PFSK-1 (cell line): ENCODE data around the gene OXLD1.

Experiments
- FOXP2 ChIP-seq: optimal IDR thresholded peaks from 2 replicates; pipeline ENCODE3; 2011; ENCODE audit warnings: borderline replicate concordance, control low read depth, inconsistent platforms; ENCODE audit not compliant: insufficient read depth; ENCODE audit errors: extremely low read length, extremely low read depth
- POLR2AphosphoS5 ChIP-seq: IDR thresholded peaks from 2 replicates; pipeline ENCODE4 v1.6.1; 2012; ENCODE audit warnings: low read depth, mild to moderate bottlenecking, control low read depth, low read length, moderate library complexity
- SIN3A ChIP-seq: IDR thresholded peaks from 2 replicates; pipeline ENCODE4 v1.6.1; 2012; ENCODE audit warnings: mild to moderate bottlenecking, low read length, moderate library complexity, borderline replicate concordance; ENCODE audit not compliant: insufficient read depth
- TAF1 ChIP-seq: IDR thresholded peaks from 2 replicates; pipeline ENCODE4 v1.6.1; 2012; ENCODE audit warnings: low read length, control low read depth, borderline replicate concordance; ENCODE audit not compliant: insufficient read depth
- TF ChIP-seq, protein P1 (sequence below), 2 experiments: IDR thresholded peaks; 2 replicates each; pipeline versions ENCODE4 v1.6.1 to v1.8.0; 2011 to 2012; ENCODE audit warnings: low read depth in 2 of 2, low read length in 2 of 2, control low read depth in 1 of 2, inconsistent platforms in 1 of 2, mild to moderate bottlenecking in 1 of 2, moderate library complexity in 1 of 2; ENCODE audit not compliant: insufficient read depth in 1 of 2

The OXLD1 gene

DNA sequence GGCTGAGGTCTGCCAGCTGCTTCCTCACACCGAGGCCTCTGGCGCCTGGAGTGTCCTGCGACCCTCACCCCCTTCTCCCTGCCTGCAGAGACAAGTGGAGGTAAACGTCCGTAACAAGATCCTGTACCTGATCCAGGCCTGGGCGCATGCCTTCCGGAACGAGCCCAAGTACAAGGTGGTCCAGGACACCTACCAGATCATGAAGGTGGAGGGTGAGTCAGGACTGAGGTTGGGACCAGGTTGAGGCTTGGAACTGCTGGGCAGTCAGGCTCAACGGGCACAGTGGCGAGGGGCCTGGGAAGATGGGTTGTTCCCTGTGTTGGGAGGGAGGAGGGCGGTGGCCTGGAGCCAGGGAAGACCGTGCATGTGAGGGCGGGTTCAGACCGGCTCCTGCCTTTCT, 22.2 kb upstream of the OXLD1 start:
- TF ChIP-seq, protein P1, sequence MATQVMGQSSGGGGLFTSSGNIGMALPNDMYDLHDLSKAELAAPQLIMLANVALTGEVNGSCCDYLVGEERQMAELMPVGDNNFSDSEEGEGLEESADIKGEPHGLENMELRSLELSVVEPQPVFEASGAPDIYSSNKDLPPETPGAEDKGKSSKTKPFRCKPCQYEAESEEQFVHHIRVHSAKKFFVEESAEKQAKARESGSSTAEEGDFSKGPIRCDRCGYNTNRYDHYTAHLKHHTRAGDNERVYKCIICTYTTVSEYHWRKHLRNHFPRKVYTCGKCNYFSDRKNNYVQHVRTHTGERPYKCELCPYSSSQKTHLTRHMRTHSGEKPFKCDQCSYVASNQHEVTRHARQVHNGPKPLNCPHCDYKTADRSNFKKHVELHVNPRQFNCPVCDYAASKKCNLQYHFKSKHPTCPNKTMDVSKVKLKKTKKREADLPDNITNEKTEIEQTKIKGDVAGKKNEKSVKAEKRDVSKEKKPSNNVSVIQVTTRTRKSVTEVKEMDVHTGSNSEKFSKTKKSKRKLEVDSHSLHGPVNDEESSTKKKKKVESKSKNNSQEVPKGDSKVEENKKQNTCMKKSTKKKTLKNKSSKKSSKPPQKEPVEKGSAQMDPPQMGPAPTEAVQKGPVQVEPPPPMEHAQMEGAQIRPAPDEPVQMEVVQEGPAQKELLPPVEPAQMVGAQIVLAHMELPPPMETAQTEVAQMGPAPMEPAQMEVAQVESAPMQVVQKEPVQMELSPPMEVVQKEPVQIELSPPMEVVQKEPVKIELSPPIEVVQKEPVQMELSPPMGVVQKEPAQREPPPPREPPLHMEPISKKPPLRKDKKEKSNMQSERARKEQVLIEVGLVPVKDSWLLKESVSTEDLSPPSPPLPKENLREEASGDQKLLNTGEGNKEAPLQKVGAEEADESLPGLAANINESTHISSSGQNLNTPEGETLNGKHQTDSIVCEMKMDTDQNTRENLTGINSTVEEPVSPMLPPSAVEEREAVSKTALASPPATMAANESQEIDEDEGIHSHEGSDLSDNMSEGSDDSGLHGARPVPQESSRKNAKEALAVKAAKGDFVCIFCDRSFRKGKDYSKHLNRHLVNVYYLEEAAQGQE (IDR thresholded peaks at IDR 0.05; ENCODE audit: insufficient read depth in 1 of 2, low read depth in 2 of 2, low read length in 2 of 2), result no peak
- TF ChIP-seq SIN3A (no peak), FOXP2 (no peak), POLR2AphosphoS5 (no peak), TAF1 (no peak)

DNA sequence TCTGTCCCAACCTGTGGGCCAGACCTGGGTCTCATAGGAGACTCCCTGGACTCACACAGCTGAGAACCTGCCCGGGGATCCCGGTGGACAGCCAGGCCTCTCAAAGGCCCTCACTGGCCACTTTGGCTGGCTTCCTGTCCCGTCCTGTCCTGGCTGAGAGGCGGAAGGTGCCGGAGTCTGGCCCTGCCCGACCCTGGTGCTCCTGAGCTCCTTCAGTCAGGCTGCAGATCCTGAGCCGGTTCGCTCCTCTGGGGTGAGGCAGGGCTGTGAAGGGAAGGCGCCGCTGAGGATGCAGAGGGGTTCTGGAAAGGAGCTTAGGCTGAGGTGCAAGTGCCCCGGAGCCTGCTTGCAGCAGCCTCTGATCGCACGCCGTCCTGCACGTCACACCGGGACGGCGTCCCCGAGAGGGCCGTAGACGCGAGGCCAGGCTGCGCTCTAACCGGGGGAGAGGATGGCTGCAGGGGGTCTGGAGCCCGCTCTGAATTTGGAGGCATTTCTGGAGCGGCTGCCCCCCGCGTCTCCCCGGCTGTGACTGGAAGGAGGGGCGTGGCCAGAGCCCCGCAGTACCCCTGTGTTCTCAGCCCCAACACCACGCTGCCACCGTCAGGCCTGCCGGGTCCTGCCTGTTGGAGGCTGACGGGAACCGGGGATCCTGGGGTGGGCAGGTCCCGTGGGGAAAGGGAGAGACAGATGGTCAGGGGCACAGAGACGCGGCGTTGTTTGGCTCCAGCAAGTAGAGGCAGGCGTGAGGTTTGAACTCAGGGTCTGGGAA, 21.6 kb upstream of the OXLD1 start:
- TF ChIP-seq SIN3A (no peak), POLR2AphosphoS5 (no peak), TAF1 (no peak)
- TF ChIP-seq, protein P1 (IDR thresholded peaks at IDR 0.05; ENCODE audit: insufficient read depth in 1 of 2, low read depth in 2 of 2, low read length in 2 of 2), result no peak

DNA sequence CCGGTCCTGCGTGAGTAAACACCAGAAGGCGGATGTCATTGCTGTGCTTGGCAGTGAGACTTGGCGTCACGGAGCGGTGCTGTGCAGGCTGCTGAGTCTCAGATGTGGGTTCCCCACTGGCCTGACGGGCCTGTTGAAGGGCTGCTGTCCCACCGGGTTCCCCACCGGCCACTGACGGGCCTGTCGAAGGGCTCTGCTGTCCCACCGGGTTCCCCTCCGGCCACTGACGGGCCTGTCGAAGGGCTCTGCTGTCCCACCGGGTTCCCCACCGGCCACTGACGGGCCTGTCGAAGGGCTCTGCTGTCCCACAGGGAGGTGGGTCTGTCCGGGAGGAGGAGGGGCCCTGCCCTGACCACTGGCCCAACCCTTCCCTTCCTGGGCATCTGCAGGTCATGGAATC, 20.2 kb upstream of the OXLD1 start:
- TF ChIP-seq SIN3A (no peak), FOXP2 (no peak), TAF1 (no peak), POLR2AphosphoS5 (no peak)
- TF ChIP-seq, protein P1 (IDR thresholded peaks at IDR 0.05; ENCODE audit: insufficient read depth in 1 of 2, low read depth in 2 of 2, low read length in 2 of 2), result no peak

DNA sequence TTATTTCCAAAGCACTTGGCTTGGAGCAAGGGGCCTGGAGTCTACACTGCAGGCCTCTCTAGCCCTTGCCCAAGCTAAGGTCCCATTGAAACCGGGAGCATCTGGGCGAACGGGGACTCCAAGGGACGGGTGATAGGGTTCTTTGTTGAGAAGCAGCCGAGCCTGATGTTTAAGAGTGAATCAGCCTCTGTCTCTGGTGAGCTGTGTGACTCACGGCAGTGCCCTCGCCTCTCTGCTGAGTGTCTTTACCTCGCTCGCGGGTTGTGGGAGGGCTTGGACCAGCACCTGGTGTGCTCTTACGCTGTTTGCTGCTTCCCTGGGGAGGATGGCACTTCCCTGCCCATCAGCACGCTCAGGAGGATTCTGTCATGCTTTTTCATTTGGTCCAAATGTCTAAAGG, 18.7 kb upstream of the OXLD1 start:
- TF ChIP-seq TAF1 (no peak), SIN3A (no peak), POLR2AphosphoS5 (no peak), FOXP2 (no peak)
- TF ChIP-seq, protein P1 (IDR thresholded peaks at IDR 0.05; ENCODE audit: insufficient read depth in 1 of 2, low read depth in 2 of 2, low read length in 2 of 2), result no peak
